ENCODE results near the gene ARID5B.

The ARID5B gene

GRCh38 chr10:62108759-62109586 is 207.5 kb downstream of the ARID5B start:
- no peak for TF ChIP-seq CTCF (IDR thresholded peaks at IDR 0.05)
- Histone ChIP-seq H3K27ac (no peak overlapping the region), H3K27me3 (no peaks in the 10 kb centered on the region), H3K4me3 (no peak overlapping the region), H3K36me3 (no peaks in the 10 kb centered on the region), H3K4me1 (no peaks in the 10 kb centered on the region), H3K9me3 (no peaks in the 10 kb centered on the region)
- intact Hi-C loops (cut with DNase I; ENCODE audit: low total_unique reads), result no loop called here
- DNase-seq, result no peak

GRCh38 chr10:62109587-62110293 is 208.2 kb downstream of the ARID5B start:
- Histone ChIP-seq H3K27ac (no peak overlapping the region), H3K27me3 (no peaks in the 10 kb centered on the region), H3K9me3 (no peaks in the 10 kb centered on the region), H3K36me3 (no peaks in the 10 kb centered on the region), H3K4me1 (no peaks in the 10 kb centered on the region), H3K4me3 (no peak overlapping the region)
- intact Hi-C loops (cut with DNase I; ENCODE audit: low total_unique reads), result loop anchor here (10.0 kb wide), 1 partner anchor 105 kb away; no protein-coding TSS in a partner anchor
- TF ChIP-seq CTCF (IDR thresholded peaks at IDR 0.05), result no peak
- no peak for DNase-seq

GRCh38 chr10:62112300-62112699 is 210.8 kb downstream of the ARID5B start:
- DNase-seq, result no peak
- H3K4me3 ChIP-seq, result no peak overlapping the region
- intact Hi-C loops (cut with DNase I; ENCODE audit: low total_unique reads), result loop anchor here (10.0 kb wide), 1 partner anchor 103 kb away; no protein-coding TSS in a partner anchor
- TF ChIP-seq CTCF (IDR thresholded peaks at IDR 0.05), result no peak
- no peaks in the 10 kb centered on the region for H3K27me3 ChIP-seq
- H3K4me1 ChIP-seq, result no peaks in the 10 kb centered on the region
- no peaks in the 10 kb centered on the region for H3K36me3 ChIP-seq
- H3K9me3 ChIP-seq, result no peaks in the 10 kb centered on the region
- no peak overlapping the region for H3K27ac ChIP-seq

GRCh38 chr10:62112963-62113362 is 211.5 kb downstream of the ARID5B start:
- Histone ChIP-seq H3K4me1 (no peaks in the 10 kb centered on the region), H3K27me3 (no peaks in the 10 kb centered on the region), H3K36me3 (no peaks in the 10 kb centered on the region), H3K27ac (no peak overlapping the region), H3K9me3 (no peaks in the 10 kb centered on the region), H3K4me3 (no peak overlapping the region)
- intact Hi-C loops (cut with DNase I; ENCODE audit: low total_unique reads), result loop anchor here (10.0 kb wide), 1 partner anchor 102 kb away; no protein-coding TSS in a partner anchor
- no peak for DNase-seq
- TF ChIP-seq CTCF (IDR thresholded peaks at IDR 0.05), result no peak

GRCh38 chr10:62113680-62114079 is 212.2 kb downstream of the ARID5B start:
- H3K36me3 ChIP-seq, result no peaks in the 10 kb centered on the region
- no peaks in the 10 kb centered on the region for H3K9me3 ChIP-seq
- H3K27ac ChIP-seq, result no peak overlapping the region
- no peaks in the 10 kb centered on the region for H3K27me3 ChIP-seq
- no peak overlapping the region for H3K4me3 ChIP-seq
- TF ChIP-seq CTCF (IDR thresholded peaks at IDR 0.05), result no peak
- no peaks in the 10 kb centered on the region for H3K4me1 ChIP-seq
- no peak for DNase-seq
- intact Hi-C loops (cut with DNase I; ENCODE audit: low total_unique reads), result loop anchor here (10.0 kb wide), 1 partner anchor 101 kb away; no protein-coding TSS in a partner anchor

Data from tibial artery (tissue), 4 donors.